Tibial nerve (tissue), 4 donors: ENCODE data around the gene KCNQ1.

Source experiments
- EP300 ChIP-seq, 2 donors: sonication (generic); formaldehyde crosslinking; IDR thresholded peaks; one replicate each; pipeline ENCODE4 v1.6.1; 2017; ENCODE audit warnings: antibody characterized with exemption in 2 of 2, mild to moderate bottlenecking in 1 of 2
- TF ChIP-seq, protein P1 (sequence below), 5 experiments: fragments of 200-600 bp in 3 of 5; fragments of 450-650 bp in 2 of 5; sonication (generic) in 3 of 5; IDR thresholded peaks; one replicate each; pipeline ENCODE4 v1.5.1; 2016 to 2019; ENCODE audit warnings: antibody characterized with exemption in 5 of 5, mild to moderate bottlenecking in 3 of 5, moderate library complexity in 2 of 5

GRCh38 chr11:2758751-2759150 is 313.9 kb downstream of the KCNQ1 start:
- TF ChIP-seq, protein P1, sequence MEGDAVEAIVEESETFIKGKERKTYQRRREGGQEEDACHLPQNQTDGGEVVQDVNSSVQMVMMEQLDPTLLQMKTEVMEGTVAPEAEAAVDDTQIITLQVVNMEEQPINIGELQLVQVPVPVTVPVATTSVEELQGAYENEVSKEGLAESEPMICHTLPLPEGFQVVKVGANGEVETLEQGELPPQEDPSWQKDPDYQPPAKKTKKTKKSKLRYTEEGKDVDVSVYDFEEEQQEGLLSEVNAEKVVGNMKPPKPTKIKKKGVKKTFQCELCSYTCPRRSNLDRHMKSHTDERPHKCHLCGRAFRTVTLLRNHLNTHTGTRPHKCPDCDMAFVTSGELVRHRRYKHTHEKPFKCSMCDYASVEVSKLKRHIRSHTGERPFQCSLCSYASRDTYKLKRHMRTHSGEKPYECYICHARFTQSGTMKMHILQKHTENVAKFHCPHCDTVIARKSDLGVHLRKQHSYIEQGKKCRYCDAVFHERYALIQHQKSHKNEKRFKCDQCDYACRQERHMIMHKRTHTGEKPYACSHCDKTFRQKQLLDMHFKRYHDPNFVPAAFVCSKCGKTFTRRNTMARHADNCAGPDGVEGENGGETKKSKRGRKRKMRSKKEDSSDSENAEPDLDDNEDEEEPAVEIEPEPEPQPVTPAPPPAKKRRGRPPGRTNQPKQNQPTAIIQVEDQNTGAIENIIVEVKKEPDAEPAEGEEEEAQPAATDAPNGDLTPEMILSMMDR (IDR thresholded peaks at IDR 0.05), result no peak
- TF ChIP-seq EP300 (IDR thresholded peaks at IDR 0.05), result no peak
